Smooth muscle cell (in vitro differentiated cells): ENCODE results near the gene RPL22. TPM values are rescaled to one million over a fixed set of nuclear protein-coding genes. Genes with fewer than 3 reads are reported as not detected.

Experiments
- DNase-seq: peaks from one replicate; lab custom pipeline; 2025; ENCODE audit not compliant: unreplicated experiment; lab: John Stamatoyannopoulos, UW
- H2AFZ ChIP-seq: fragments of 200-600 bp; sonication (generic); 2 replicates; pipeline ENCODE4 v1.6.0; 2016; ENCODE audit warnings: antibody characterized with exemption, low read depth, mild to moderate bottlenecking
- H3F3A ChIP-seq: fragments of 200-600 bp; sonication (generic); 2 replicates; pipeline ENCODE4 v1.6.0; 2017; ENCODE audit warnings: antibody characterized with exemption, low read depth
- H3K27ac ChIP-seq: fragments of 200-600 bp; sonication (generic); 2 replicates; pipeline ENCODE4 v1.5.1; 2016; ENCODE audit warnings: low read depth, mild to moderate bottlenecking
- H3K27me3 ChIP-seq: fragments of 200-600 bp; sonication (generic); 2 replicates; pipeline ENCODE4 v1.6.1; 2016; ENCODE audit warnings: low read depth, mild to moderate bottlenecking
- H3K36me3 ChIP-seq: fragments of 200-600 bp; sonication (generic); 2 replicates; pipeline ENCODE4 v1.5.1; 2016; ENCODE audit warnings: low read depth
- H3K4me1 ChIP-seq: fragments of 200-600 bp; sonication (generic); 2 replicates; pipeline ENCODE4 v1.5.1; 2016; ENCODE audit warnings: low read depth
- H3K4me2 ChIP-seq: fragments of 200-600 bp; sonication (generic); 2 replicates; pipeline ENCODE4 v1.6.0; 2016; ENCODE audit warnings: mild to moderate bottlenecking
- H3K4me3 ChIP-seq: fragments of 200-600 bp; sonication (generic); 2 replicates; pipeline ENCODE4 v1.5.1; 2016; ENCODE audit warnings: mild to moderate bottlenecking
- H3K79me2 ChIP-seq: fragments of 200-600 bp; sonication (generic); 2 replicates; pipeline ENCODE4 v1.6.0; 2016; ENCODE audit warnings: low read depth, mild to moderate bottlenecking
- H3K9ac ChIP-seq: fragments of 200-600 bp; sonication (generic); 2 replicates; pipeline ENCODE4 v1.6.0; 2016; ENCODE audit warnings: low read depth
- H3K9me3 ChIP-seq: fragments of 200-600 bp; sonication (generic); replicated peaks from 2 replicates; pipeline ENCODE4 v1.5.1; 2016; ENCODE audit warnings: low read depth
- H4K20me1 ChIP-seq: fragments of 200-600 bp; sonication (generic); 2 replicates; pipeline ENCODE4 v1.6.0; 2016; ENCODE audit warnings: low read depth
- WGBS: methylation state at CpG from one replicate; pipeline ENCODE4 v1.1.7; 2016; ENCODE audit warnings: low lambda C conversion rate; 5-methylcytosine and 5-hydroxymethylcytosine counted together
- polyA plus RNA-seq: library from polyadenylated mRNA; unstranded; fragments of >200 nt; fragmentation: Nextera tagmentation; extraction: Ambion mirVana; gene quantifications from 2 replicates; pipeline ENCODE4 v1.2.1, GENCODE V29; 2016
- total RNA-seq: library from RNA; depleted of rRNA; stranded (reverse); fragments of >200 nt; gene quantifications from 2 replicates; pipeline ENCODE4 v1.2.3, GENCODE V29; 2014
- TF ChIP-seq, protein P1 (sequence below): fragments of 200-600 bp; sonication (generic); IDR thresholded peaks from 2 replicates; pipeline ENCODE4 v1.5.1; 2017; ENCODE audit warnings: borderline replicate concordance, mild to moderate bottlenecking, antibody characterized with exemption; ENCODE audit not compliant: insufficient read depth, poor library complexity, severe bottlenecking

RPL22 gene
- total and polyA plus RNA-seq, 2 experiments from 2014 or later = 108 TPM

DNA sequence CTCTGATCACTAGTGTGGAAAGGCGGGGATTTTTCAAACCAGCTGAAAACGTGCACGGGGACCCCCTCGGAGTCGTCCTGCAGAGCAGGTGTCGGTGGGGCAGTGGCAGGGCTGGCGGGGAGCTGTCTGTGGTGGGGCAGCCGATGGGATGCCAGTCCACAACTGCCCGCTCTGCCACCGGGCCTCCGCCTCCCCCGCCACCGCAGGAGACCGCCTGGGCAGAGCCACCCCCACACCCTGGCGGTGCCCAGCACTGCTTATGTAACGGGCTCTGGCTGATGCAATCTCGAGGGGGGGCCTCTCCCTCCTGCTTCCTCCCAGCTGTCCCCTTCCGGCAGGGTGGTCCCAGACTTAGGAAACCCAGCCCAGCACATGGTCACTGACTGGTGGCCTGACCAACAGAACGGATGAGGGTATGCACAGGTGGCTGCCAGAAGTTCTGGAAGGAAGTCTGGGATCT lies 28.6 kb downstream of the RPL22 start:
- Histone ChIP-seq H2AFZ (no peak overlapping the region), H3K79me2 (no peaks in the 10 kb centered on the region), H3K27ac (no peak overlapping the region), H3K27me3 (peaks cover 15% of the 10 kb centered on the region), H3K9ac (no peak overlapping the region), H3K36me3 (no peaks in the 10 kb centered on the region), H3F3A (no peaks in the 10 kb centered on the region), H3K4me3 (no peak overlapping the region), H3K4me1 (no peaks in the 10 kb centered on the region), H4K20me1 (no peaks in the 10 kb centered on the region), H3K4me2 (no peak overlapping the region), H3K9me3 (no peaks in the 10 kb centered on the region)
- TF ChIP-seq, protein P1, sequence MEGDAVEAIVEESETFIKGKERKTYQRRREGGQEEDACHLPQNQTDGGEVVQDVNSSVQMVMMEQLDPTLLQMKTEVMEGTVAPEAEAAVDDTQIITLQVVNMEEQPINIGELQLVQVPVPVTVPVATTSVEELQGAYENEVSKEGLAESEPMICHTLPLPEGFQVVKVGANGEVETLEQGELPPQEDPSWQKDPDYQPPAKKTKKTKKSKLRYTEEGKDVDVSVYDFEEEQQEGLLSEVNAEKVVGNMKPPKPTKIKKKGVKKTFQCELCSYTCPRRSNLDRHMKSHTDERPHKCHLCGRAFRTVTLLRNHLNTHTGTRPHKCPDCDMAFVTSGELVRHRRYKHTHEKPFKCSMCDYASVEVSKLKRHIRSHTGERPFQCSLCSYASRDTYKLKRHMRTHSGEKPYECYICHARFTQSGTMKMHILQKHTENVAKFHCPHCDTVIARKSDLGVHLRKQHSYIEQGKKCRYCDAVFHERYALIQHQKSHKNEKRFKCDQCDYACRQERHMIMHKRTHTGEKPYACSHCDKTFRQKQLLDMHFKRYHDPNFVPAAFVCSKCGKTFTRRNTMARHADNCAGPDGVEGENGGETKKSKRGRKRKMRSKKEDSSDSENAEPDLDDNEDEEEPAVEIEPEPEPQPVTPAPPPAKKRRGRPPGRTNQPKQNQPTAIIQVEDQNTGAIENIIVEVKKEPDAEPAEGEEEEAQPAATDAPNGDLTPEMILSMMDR = no peak
- WGBS = 83% methylated on average over 9 of the region's 19 CpGs
- DNase-seq = no peak

DNA sequence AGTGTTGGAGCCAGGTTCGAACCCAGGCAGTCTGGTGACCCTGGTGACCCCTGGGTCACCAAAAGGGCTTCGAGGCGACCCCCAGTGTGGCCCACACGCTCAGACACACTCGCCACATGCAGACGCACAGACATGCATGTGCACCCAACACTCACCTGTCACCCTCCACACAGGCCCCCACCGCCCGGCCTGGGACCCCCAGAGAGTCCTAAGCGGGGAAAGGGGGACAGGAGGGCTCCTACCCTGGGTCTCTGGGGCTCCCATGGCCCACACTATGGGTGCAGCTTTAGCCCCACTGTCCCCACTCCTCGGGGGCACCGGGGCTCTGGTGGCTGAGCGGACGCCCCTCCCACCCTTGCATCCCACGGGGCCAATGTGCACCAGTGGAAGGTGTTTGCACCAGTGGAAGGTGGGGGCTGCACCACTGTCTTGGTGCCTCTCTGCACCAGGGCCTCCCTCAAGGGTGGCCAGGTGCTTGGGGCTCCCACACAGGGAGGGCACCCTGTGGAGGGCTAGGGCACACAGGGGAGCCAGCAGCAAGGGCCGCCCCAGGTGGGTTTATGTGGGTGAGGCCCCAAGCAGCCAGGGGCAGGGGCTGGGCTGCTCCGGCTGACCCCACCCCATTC lies 29.2 kb downstream of the RPL22 start:
- Histone ChIP-seq H3K4me1 (no peaks in the 10 kb centered on the region), H2AFZ (no peak overlapping the region), H3F3A (no peaks in the 10 kb centered on the region), H3K4me3 (no peak overlapping the region), H3K4me2 (no peak overlapping the region), H3K36me3 (no peaks in the 10 kb centered on the region), H3K27me3 (peaks cover 15% of the 10 kb centered on the region), H3K27ac (no peak overlapping the region), H3K9me3 (no peaks in the 10 kb centered on the region), H3K9ac (no peak overlapping the region), H3K79me2 (no peaks in the 10 kb centered on the region), H4K20me1 (no peaks in the 10 kb centered on the region)
- 93% methylated on average over 15 of the region's 16 CpGs for WGBS
- DNase-seq = no peak
- TF ChIP-seq, protein P1 = no peak

DNA sequence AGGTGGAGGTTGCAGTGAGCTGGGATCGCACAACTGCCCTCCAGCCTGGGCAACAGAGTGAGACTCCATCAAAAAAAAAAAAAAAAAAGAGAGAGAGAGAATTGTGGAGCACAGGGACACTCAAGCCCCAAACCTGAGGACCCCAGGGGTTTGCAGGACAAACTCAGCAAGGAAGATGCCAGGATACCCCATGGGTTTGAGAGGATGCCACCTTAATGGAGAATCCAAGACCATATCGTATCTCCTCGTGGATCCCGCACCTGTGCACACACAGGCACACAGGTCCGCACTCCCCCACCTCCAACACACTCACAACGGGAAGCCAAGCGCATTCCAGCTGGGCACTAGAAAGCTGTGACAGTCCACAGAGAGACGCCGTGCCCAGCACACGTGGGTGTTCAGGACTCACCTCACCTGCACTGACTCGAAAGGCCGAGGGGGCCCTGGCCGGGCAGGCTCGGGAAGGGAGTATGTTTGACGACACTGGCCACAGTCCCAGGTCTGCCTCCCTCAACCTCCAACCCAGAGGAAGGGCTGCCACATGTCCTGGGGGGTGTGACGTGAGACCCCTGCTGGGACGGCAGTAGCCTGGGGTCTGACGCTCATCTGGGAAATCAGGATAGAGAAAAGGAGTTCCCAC lies 30.3 kb downstream of the RPL22 start:
- Histone ChIP-seq H3K79me2 (no peaks in the 10 kb centered on the region), H3K9me3 (no peaks in the 10 kb centered on the region), H3K27ac (no peak overlapping the region), H3K9ac (no peak overlapping the region), H3K4me1 (no peaks in the 10 kb centered on the region), H4K20me1 (no peaks in the 10 kb centered on the region), H3K27me3 (peaks cover 15% of the 10 kb centered on the region), H3K4me2 (no peak overlapping the region), H3K36me3 (no peaks in the 10 kb centered on the region), H3F3A (no peaks in the 10 kb centered on the region), H3K4me3 (no peak overlapping the region), H2AFZ (no peak overlapping the region)
- WGBS = 88% methylated on average over 18 of the region's 18 CpGs
- no peak for DNase-seq
- TF ChIP-seq, protein P1 = no peak
